CD4-positive, alpha-beta T cell treated with Interleukin-10 for 1 hour (primary cell): ENCODE data around the gene KISS1.

Experiments
- DNase-seq: peaks from one replicate; pipeline ENCODE4 v3.0.0-alpha.2; 2020

KISS1 gene

DNA sequence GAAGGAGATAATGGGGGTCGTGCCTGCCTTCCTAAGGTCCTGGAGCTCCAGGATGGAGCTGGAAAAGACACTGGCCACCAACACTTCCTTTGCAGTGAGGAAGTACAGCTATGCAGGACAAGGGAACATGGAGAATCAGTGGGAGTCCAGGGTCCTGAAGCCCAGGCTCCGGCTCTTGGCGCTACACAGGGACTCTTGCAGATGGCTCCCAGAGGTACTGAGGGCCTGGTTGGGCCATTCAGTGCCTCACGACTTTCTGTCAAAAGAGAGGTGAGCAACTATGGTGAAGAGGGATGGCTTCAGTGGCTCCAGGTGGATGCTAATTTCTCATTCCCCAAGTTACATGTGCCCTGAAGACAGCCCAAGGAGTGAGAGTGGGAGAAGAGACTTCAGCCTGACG, 42.6 kb downstream of the KISS1 start:
- no peak for DNase-seq

DNA sequence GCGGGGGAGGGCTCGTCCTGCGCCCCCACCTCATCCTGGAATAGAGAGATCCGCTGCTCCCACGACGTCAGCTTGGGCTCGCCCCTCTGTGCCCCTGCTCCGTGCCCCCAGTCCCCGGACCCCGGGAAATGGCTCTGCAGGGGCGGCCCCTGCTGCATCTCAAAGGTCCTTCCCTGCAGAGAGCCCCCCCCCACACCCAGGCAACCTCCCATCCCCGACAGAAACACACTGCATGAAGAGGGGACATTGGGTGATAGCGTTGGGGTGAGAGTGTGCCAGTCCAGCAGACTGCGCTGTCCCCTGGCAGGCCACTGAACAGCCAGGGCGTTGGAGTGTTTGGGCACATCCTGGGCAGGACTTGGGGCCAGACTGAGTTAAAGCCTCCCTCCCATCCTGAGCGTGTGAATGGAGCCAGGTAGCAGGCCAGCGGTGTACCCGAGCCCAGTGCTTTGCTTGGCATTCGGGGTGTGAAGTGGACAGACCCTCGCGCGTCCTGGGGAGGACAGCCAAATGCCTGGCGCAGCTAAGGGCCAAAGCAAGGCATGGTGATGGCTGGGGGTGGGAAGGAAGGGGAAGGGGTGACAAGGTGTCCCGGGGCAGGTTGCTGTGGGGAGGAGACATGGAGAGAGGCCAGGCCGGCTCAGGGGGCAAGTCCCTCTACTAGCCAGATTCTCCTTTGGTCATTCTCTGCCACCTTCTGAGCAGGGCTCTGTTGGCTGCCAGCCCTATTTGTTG, 43.8 kb downstream of the KISS1 start:
- no peak for DNase-seq

DNA sequence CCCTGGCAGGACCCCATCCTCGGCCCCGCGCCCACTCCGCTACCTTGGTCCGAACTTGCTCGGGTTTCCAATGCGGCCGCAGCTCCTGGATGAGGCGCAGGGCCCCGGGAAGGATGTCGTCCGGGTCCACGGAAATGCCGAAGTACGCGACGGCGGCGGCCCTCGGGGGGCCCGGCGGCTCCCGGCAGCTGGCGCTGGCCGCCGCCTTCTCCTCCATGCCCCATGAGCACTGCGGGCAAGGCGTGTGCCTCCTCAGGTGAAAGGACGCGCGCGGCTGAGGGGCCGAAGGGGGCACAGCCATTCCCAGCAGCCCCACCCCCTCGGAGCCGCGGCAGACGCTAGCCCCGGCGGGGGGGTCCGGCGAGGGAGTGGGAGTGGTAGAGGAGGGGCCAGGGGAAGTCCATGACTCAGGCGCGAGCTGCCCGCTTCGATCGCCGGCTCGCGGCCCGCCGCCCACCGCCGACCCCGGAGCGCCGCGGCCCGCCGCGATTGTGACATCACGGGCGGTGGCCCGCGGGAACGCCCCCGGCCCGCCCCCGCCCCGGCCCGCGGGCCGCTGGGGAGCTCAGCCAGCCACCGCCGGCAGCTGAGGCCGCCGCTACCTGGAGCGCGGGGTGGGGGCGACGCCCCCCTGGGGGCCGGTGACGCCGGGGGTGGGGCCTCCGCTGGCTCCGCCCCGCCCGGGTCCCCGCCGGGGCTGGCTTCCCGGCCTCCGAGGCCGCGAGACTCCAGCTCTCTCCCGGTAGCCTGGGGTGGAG, 44.6 kb downstream of the KISS1 start, which contains the start of gene ETNK2:
Gene ETNK2 (minus strand): TSS at position 493 of the 758 bp plus-strand sequence. CDS start 192 bp downstream, at position 301.
- peak; percentile 70 for DNase-seq

DNA sequence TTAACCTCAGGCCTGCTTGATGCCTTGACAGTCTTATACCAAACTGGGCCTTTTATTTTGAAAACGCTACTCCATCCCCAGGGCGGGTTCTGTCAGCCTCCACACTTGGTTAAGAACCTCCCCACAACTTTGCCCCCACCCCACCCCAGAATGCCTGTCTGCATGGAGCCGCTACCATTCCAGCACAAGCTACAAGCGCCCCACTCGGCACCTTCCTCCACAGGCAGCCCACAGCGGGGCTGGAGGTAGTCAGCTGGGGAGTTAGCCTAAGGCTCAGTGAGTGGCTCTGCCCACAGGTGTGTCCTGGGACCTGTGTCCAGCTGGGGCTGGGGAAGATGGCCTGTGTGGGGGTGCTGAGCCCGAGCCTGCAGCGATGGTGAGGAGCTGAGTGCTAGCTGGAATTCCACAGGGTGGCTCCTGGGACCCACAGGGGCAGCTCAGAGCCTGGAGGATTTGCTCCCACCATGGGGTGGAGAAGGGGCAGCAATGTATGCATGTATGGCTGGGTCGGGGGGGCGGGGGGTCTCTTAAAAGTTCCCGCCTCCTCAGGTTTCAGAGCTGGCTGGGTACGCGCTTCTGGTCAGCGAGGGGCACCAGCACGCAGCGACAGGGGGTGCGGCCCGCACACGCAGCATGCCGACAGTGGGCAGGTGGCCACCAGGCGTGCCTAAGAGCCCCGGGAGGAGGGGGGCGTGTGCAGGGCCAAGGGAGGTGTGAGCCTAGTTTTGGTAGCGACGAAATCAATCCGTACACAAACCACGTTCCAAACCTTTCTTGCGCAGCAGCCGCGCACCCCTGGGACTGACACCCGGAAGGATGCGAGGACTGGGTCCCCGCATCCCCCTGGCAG, 45.4 kb downstream of the KISS1 start:
- no peak for DNase-seq

DNA sequence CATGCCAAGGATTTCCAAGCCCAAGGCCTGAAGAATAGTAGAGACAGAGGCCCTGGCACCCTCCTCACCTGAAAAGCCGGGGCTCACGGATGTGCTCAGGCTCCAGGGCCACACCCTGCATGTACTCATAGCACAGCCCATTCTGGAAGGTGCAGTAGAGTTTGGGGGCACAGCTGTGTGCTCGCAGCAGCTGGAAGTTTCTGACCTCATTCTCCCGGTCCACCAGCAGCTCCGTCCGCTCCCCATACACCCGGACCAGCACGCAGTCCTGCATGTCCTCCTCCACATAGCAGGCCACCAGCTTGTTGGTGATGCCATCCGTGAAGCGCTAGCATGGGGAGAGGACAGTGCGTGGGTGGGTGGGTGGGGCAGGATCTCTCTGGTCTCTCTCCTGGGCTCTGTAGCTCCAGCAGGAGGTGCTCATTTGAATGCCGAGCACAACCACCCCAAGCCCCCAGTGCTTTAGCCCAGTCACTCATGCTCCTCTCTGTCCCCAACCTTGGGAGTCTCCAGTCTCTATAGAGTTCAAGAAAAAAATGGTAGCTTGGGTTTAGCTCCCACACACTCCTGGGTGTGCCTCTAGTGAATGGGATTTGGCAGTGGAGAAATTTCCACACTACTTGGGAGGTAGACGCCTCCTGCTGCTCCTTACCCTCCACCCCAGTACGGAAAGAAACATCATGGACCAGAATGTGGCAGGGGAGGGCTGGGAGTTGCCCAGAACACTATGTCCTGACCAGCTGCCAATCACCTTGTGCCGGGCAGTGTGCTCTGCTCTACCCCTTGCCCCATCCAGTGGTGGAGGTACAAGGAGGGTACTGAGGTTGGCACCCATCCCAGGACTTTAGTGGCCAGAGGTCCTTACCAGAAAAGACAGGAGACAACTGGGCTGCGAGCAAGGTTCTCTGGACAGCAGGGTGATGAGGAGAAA, 46.4 kb downstream of the KISS1 start:
- DNase-seq, result no peak

DNA sequence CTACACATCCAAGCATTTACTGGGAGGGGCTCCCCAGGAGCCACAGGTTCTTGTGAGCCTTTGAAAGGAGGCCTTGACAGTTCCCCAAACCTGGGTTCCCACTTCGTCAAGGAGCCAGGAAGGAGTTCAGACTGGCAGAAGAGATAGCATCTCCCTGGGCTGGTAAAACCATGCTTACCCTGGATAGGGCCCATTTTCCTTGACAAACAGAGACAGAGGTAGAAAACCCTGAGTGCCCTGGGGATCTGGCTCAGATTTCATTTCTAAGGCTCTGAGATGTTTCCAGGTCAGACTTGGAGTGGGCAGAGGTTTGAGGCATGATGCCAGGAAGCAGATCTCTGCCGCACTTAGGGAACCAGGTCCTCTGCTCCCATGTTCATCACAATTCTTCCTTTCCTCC, 47.2 kb downstream of the KISS1 start:
- DNase-seq, result no peak

DNA sequence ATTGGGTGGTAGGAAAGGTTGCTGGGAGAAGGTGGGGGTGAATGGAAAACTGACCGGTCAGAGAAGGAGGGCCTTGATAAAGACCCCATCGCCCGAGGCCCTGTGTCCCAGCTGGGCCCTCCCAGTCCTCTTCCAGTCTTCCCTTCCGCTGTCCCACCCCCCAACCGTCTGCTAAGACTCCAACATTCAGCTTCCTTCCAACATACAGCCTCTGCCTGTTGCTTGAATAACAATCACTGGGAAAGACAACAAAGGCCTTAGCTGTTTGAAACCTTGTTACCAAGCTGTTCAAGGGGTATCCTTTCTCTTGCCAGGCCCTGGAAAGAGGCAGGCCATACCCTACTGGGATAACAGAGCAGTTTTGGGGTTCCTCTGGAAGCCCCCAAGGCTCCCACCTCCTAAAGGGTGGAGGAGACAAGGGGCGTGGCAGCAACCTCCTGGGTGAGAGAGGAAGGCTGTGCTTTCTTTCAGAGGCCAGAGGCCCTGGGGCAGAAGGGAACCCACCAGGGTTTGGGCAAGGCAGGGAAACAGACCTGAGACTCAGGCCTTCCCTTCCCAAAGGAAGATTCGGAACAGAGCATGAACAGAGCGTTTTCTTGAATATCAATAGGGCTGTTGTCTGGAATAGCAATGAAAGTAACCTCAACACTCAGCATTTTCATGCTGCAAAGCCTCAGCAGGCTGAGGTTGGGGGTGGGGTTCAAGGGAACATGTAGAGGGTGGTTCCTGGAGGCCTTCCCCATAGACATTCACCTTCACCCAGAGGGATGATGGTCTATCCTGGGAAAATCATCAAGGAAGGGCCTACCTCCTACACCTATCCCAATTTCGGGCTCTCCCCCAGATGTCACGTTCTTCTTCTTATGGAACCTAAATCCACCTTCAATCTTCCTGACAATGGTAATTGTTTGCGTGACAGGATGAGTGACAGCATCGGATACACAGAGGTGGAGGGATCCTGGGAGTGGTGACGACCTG, 48.6 kb downstream of the KISS1 start:
- DNase-seq, result no peak

DNA sequence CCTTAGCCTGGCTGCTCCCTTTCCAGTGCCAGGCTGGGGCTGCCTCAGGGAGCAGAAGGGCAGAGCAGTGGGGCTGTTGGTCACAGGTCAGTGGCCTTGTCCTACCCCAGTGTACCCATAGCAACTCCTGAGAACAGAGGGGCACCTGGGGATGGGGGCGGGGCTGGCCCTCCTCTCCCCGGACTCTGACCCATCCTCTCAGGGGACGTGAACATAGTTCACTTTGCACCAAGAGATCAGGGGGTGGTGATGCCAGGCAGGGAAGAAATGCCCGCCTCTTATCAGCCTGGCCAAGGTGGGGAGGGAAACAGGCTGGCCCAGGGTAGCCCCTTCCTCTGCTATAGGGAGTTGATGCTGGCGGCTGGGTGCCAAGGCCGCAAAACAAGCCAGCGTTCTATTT, 49.3 kb downstream of the KISS1 start:
- no peak for DNase-seq

DNA sequence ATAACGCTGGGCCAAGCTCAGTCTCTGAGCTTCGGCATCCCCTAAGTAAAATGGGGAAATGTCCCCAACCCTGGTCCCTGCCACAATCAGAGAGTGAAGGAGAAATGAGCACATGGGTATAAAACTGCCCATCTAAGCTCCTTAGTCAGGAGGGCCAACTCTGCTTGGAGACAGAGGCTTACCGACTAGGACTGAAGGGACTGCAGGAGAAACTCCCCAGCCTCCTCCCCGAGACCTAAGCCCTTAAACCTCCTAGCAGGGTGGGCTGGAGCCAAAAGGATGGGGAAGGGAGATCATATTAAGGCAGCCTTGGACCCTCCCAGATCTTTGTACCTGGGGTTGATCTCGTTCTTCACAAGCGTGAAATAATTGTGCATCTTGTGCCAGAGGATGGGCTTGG, 50.0 kb downstream of the KISS1 start:
- DNase-seq, result no peak

DNA sequence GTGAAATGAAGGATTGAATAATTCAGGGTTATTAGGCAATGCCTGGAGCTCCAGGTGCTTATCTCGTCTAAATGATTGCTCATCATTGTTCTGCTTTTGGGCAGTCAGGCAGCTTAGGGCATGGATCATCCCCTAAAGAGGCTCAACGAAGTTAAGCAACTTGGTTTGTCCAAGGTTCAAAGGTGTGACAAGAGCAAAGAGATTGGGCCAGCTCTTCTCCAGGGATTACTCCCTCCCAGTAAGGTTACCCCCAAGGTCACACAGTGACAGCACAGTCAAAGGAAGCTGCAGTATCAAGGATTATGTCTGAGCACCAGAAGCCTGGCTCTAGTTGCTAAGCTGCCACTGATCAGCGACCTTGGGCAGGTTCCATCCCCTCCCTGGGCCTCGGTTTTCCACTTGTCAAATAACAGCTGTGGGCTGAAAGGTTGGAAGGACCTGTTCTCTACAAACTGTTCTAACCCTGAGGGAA, 51.2 kb downstream of the KISS1 start:
- DNase-seq, result no peak

DNA sequence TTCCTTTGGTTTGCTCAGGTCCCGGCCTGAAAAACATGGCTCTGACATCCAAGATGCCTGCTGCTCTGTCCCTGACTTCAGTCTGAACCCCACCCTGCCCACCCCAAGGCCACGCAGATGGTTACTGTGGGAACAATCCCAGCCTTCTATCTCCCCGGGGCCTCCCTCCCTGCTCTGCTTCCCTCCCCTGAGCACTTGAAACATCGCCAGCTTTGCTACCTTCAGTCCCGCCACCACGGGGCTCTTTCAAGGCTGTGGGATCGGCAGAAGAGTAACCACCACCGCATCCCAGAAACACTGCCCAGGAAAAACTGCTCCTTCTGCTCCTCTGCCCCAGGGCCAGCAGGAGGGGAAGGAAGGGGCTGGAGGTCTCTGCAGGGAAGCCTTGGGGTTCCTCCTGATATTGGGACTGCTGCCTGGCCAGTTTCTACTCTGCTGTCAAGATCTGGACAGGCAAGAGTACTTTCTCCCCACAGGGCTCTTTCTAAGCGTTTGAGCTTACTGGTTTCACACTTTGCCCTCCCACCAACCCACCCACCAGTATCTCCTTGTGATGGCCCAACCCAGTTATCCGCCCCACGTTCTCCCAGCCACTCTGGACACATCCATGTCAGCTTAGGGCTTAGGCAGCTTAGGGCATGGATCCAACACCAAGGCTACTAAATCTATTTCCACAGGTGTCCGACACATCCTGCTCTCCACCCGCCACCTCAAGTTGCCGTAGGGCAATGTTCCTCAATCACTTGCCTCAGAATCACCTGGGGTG, 52.8 kb downstream of the KISS1 start:
- DNase-seq, result no peak

DNA sequence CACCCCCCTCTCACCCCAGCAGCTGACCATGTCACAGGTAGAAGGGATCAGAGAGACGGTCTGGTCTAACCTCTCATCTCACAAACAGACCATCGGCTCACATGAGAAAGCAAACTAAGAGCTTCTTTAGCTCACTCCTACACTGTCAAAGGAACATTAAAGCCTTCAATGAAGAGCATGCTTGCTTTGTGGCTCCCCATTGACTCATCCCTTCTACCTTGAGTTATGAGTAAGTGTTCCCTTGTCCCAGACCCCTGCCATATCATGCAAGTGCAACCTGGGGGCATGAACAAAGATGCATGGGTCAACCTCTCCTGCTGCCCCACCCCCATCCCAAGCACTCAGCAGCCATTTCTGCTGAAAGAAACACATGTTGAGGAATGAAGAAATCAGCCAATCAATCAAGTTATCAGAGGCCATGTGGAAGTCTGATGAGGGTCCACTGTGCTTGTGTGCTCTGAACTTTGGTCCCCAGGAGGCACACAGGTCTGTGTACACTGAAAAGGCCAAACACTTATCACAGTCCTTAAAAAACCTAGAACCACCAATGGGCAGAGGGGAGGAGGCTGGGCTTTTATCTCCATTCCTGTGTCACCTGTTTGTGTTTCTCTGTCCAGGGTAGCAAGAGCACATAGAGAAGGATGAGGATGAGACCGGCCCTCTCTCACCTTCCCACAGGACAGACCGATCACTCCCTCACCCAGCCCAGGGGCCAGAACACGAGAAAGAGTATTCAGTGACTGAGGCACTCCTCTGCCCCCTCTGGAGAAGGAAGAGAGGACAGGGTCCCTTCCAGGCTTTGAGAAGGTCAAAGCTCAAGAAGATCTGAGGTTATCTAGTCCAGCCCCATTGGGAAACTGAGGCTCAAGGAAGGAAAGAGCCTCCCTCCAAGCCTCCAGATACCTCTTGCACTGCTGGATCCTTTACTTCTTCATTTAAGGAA, 54.0 kb downstream of the KISS1 start:
- DNase-seq, result no peak

DNA sequence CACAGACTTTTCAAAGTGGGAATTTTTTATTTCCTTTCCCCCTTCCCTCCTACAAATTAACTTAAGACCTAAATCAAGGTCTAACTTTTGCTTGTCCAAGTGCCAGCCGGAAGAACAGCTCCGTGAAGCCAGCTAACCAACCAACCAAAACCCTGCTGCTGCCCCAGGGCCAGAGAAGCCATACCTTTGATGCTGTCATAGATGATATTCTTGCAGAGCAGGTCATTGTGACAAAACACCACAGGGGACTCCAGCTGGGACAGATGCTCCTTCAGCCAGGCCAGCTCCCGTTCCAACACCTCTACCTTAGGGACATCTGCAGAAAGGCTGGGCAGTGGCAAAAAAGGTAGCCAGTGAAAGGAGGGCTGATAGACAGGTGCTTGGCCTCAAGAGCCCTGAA, 55.2 kb downstream of the KISS1 start:
- no peak for DNase-seq
